Upper lobe of left lung (tissue), 6 donors: ENCODE results near the gene ZMYM3. TPM values are rescaled to one million over a fixed set of nuclear protein-coding genes. Genes with fewer than 3 reads are reported as not detected.

ENCODE experiments used
- ATAC-seq, 2 donors: fragments of 200-7000 bp; cut with Tn5 transposase; one replicate each; pipeline ENCODE4 v1.9.1; 2022; ENCODE audit warnings: mild to moderate bottlenecking in 2 of 2, moderate library complexity in 2 of 2; ENCODE audit not compliant: low FRiP score in 2 of 2
- DNase-seq, 2 donors: peaks; one replicate each; pipeline ENCODE4 v3.0.0-alpha.2; 2019 to 2020
- H3K27ac ChIP-seq, 4 donors: fragments of 200-600 bp; sonication (generic); one replicate each; pipeline ENCODE4 v1.5.1; 2016 to 2019
- H3K27me3 ChIP-seq, 4 donors: fragments of 200-600 bp; sonication (generic); one replicate each; pipeline ENCODE4 v1.5.1; 2017 to 2019
- H3K36me3 ChIP-seq, 4 donors: fragments of 200-600 bp; sonication (generic); one replicate each; pipeline ENCODE4 v1.5.1; 2016 to 2019
- H3K4me1 ChIP-seq, 4 donors: fragments of 200-600 bp; sonication (generic); one replicate each; pipeline ENCODE4 v1.5.1; 2018 to 2019
- H3K4me3 ChIP-seq, 4 donors: fragments of 200-600 bp; sonication (generic); one replicate each; pipeline ENCODE4 v1.5.1; 2017 to 2019; ENCODE audit warnings: mild to moderate bottlenecking in 2 of 4, moderate library complexity in 1 of 4
- H3K9me3 ChIP-seq, 4 donors: fragments of 200-600 bp; sonication (generic); one replicate each; pipeline ENCODE4 v1.5.1; 2018 to 2019
- EP300 ChIP-seq, 4 donors: sonication (generic); formaldehyde crosslinking; IDR thresholded peaks; one replicate each; pipeline ENCODE4 v1.5.1; 2017; ENCODE audit warnings: antibody characterized with exemption in 4 of 4, control low read depth in 2 of 4
- POLR2A ChIP-seq, 4 donors: fragments of 450-650 bp; IDR thresholded peaks; one replicate each; pipeline ENCODE4 v1.5.1; 2016 to 2017; ENCODE audit warnings: antibody characterized with exemption in 4 of 4, mild to moderate bottlenecking in 2 of 4
- POLR2AphosphoS5 ChIP-seq, 2 donors: sonication (generic); formaldehyde crosslinking; IDR thresholded peaks; one replicate each; pipeline ENCODE4 v1.5.1; 2017; ENCODE audit warnings: antibody characterized with exemption in 2 of 2
- WGBS, 2 donors: methylation state at CpG; one replicate each; pipeline ENCODE4 v1.1.5; 2017 to 2018; 5-methylcytosine and 5-hydroxymethylcytosine counted together
- total RNA-seq, 6 donors: library from RNA; depleted of rRNA in 4 of 6; stranded (reverse); fragments of >200 nt in 4 of 6; gene quantifications; one replicate each; pipeline versions ENCODE4 v1.1.0 to v1.2.1, GENCODE V29; 2016 to 2021
- TF ChIP-seq, protein P1 (sequence below), 6 experiments: fragments of 450-650 bp in 4 of 6; fragments of 200-600 bp in 2 of 6; sonication (generic) in 2 of 6; IDR thresholded peaks; one replicate each; pipeline ENCODE4 v1.5.1; 2016 to 2019; ENCODE audit warnings: antibody characterized with exemption in 6 of 6
- donor health status: DM: no; HTN: no; CAD: no; lungs with moderate emphysema.
- donor health status: DM: no; HTN: yes; CAD: no; lungs with severe emphysema.

The ZMYM3 gene
- total RNA-seq, 6 donors from 2014 or later = 12.8 to 32.5 (median 21.6) TPM

DNA sequence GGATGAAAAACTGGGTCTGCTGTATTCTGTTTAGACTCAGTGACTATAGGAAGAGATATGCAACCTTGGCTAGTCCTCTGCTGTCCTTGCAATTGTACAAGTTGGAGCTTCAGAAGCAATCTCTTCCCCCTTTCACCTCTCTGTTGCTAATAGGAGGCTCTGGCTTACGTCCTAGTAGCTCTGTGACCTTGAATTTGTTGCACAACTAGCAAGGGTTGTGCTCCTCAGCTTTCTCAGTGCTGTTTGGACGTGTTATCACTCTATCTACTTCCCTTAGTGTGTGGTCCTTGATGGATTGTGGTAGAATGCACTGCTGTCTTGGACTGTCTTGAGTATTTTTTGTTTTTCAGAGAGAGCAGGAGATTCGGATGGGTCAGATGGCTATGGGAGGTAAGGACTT, 44.2 kb upstream of the ZMYM3 start:
- no peak for TF ChIP-seq POLR2A (IDR thresholded peaks at IDR 0.05)
- TF ChIP-seq EP300 (IDR thresholded peaks at IDR 0.05) = no peak
- no peak for TF ChIP-seq POLR2AphosphoS5 (IDR thresholded peaks at IDR 0.05)
- TF ChIP-seq, protein P1, sequence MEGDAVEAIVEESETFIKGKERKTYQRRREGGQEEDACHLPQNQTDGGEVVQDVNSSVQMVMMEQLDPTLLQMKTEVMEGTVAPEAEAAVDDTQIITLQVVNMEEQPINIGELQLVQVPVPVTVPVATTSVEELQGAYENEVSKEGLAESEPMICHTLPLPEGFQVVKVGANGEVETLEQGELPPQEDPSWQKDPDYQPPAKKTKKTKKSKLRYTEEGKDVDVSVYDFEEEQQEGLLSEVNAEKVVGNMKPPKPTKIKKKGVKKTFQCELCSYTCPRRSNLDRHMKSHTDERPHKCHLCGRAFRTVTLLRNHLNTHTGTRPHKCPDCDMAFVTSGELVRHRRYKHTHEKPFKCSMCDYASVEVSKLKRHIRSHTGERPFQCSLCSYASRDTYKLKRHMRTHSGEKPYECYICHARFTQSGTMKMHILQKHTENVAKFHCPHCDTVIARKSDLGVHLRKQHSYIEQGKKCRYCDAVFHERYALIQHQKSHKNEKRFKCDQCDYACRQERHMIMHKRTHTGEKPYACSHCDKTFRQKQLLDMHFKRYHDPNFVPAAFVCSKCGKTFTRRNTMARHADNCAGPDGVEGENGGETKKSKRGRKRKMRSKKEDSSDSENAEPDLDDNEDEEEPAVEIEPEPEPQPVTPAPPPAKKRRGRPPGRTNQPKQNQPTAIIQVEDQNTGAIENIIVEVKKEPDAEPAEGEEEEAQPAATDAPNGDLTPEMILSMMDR (IDR thresholded peaks at IDR 0.05) = no peak
- ATAC-seq (no peak), DNase-seq (no peak)
- Histone ChIP-seq H3K27me3 (no peaks in the 10 kb centered on the region), H3K36me3 (peaks cover 9 to 79% (median 53%) of the 10 kb centered on the region in 4 donors), H3K4me3 (no peak overlapping the region), H3K27ac (no peak overlapping the region), H3K4me1 (no peaks in the 10 kb centered on the region), H3K9me3 (no peaks in the 10 kb centered on the region)
- 54 to 69% methylated on average over 3 of the region's 3 CpGs for WGBS, 2 donors

DNA sequence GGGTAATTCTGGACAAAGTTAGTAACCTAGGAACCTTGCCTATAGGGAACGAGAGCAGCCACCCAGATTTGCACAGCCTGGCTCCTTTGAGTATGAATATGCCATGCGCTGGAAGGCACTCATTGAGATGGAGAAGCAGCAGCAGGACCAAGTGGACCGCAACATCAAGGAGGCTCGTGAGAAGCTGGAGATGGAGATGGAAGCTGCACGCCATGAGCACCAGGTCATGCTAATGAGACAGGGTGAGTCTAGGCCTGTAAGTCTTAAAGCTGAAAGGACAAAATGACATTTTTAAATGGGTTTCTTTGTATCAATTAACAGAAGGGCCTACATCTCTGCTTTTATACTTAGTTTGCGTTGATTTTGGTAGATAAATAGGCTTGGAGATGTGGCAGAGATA, 42.9 kb upstream of the ZMYM3 start:
- TF ChIP-seq POLR2AphosphoS5 (IDR thresholded peaks at IDR 0.05) = no peak
- no peak for TF ChIP-seq EP300 (IDR thresholded peaks at IDR 0.05)
- TF ChIP-seq, protein P1 (IDR thresholded peaks at IDR 0.05) = no peak
- no peak for TF ChIP-seq POLR2A (IDR thresholded peaks at IDR 0.05)
- DNase-seq = no peak
- H3K27me3 ChIP-seq = no peaks in the 10 kb centered on the region
- no peaks in the 10 kb centered on the region for H3K9me3 ChIP-seq
- no peak for ATAC-seq
- 89 to 96% methylated on average over 6 of the region's 6 CpGs for WGBS, 2 donors
- no peaks in the 10 kb centered on the region for H3K4me1 ChIP-seq
- H3K27ac ChIP-seq = no peak overlapping the region
- no peak overlapping the region for H3K4me3 ChIP-seq
- peaks cover 9 to 92% (median 63%) of the 10 kb centered on the region in 4 donors for H3K36me3 ChIP-seq

DNA sequence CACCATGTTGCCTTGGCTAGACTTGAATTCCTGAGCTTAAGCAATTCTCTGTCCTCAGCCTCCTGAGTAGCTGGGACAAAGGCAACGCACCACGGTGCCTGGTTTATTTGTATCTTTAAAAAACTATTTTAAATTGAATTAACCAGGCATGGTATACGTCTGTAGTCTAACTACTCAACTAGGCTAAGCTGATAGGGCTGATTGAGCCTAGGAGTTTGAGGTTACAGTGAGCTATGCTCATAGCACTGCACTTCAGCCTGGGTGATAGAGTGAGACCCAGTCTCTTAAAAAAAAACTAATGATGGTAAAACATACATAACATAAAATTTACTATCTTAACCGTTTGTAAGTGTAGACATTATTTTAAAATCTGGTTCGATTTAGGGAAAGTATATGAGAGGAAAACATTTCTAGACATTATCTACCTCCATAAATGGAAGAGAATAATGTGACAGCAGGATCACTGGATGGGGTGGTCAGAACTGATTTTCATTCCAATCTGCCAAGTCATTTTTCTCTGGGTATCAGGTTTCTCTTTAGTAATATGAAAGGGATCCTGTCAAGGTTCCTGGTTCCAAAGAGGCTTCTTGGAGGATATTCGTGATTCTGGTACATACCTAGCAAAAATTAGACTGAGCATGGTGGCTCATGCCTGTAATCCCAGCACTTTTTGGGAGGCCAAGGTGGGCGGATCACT, 38.9 kb upstream of the ZMYM3 start:
- Histone ChIP-seq H3K27ac (no peak overlapping the region), H3K4me1 (peaks cover 0 to 4% (median 1%) of the 10 kb centered on the region in 4 donors), H3K9me3 (no peaks in the 10 kb centered on the region), H3K36me3 (peaks cover 9 to 77% (median 49%) of the 10 kb centered on the region in 4 donors), H3K4me3 (no peak overlapping the region), H3K27me3 (no peaks in the 10 kb centered on the region)
- ATAC-seq (no peak), DNase-seq (no peak)
- 78 to 93% methylated on average over 5 to 7 of the region's 7 CpGs for WGBS, 2 donors
- no peak for TF ChIP-seq EP300 (IDR thresholded peaks at IDR 0.05)
- no peak for TF ChIP-seq POLR2AphosphoS5 (IDR thresholded peaks at IDR 0.05)
- no peak for TF ChIP-seq POLR2A (IDR thresholded peaks at IDR 0.05)
- TF ChIP-seq, protein P1 (IDR thresholded peaks at IDR 0.05) = no peak

DNA sequence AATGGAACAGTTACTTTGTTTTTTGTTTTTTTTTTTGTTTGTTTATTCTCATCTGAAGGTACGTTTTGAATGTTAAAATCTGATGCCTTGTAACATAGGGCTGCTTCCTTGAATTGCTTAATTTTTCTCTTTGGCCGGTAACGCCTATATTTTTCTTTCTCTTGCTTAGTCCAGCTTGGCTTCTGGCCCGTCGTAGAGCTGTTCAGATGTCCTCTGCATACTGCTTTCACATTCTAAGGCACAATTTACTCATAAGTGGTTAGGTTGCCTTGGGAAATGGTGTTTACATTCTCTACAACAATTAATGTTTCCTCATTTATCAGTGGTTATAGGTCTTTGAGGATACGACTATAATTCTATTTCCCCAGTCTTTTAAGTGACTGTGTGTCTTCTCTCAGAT, 37.4 kb upstream of the ZMYM3 start:
- Histone ChIP-seq H3K4me1 (peaks cover 0 to 6% (median 2%) of the 10 kb centered on the region in 4 donors), H3K9me3 (no peaks in the 10 kb centered on the region), H3K27me3 (no peaks in the 10 kb centered on the region), H3K36me3 (peaks cover 3 to 62% (median 37%) of the 10 kb centered on the region in 4 donors), H3K4me3 (no peak overlapping the region), H3K27ac (no peak overlapping the region)
- no peak for DNase-seq
- 53 to 59% methylated on average over 6 of the region's 6 CpGs for WGBS, 2 donors
- no peak for ATAC-seq
- TF ChIP-seq EP300 (IDR thresholded peaks at IDR 0.05) (no peak), POLR2A (IDR thresholded peaks at IDR 0.05) (no peak), POLR2AphosphoS5 (IDR thresholded peaks at IDR 0.05) (no peak)
- TF ChIP-seq, protein P1 (IDR thresholded peaks at IDR 0.05) = no peak

DNA sequence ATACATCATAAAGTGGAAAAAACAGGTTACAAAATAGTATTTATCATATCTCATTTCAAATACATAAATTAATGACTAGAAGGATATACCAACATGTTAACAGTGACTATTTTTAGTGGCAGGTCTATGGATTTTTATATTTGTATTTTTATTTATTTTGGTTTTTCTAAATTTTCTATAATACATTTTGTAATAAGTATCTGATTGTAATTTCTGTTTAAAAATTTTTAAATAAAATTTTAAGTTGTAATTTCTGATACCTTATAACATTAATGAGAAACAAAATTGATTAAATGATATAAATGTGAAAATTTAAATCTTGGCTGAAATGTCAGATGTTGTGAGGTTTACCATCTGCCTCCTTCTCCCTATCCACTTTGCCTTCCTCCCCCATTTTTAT, 32.0 kb upstream of the ZMYM3 start:
- H3K9me3 ChIP-seq = peaks cover 0 to 9% (median 0%) of the 10 kb centered on the region in 4 donors
- H3K27me3 ChIP-seq = no peaks in the 10 kb centered on the region
- peaks cover 0 to 9% (median 0%) of the 10 kb centered on the region in 4 donors for H3K36me3 ChIP-seq
- no peak overlapping the region for H3K27ac ChIP-seq
- ATAC-seq (no peak), DNase-seq (no peak)
- peak overlapping the region in 1 of 4 donors; percentile 62 for H3K4me3 ChIP-seq
- TF ChIP-seq EP300 (IDR thresholded peaks at IDR 0.05) (no peak), POLR2AphosphoS5 (IDR thresholded peaks at IDR 0.05) (no peak), POLR2A (IDR thresholded peaks at IDR 0.05) (no peak)
- TF ChIP-seq, protein P1 (IDR thresholded peaks at IDR 0.05) = no peak
- peaks cover 8 to 13% (median 10%) of the 10 kb centered on the region in 4 donors for H3K4me1 ChIP-seq
